ENCODE results near the gene CLCN6.

DNA sequence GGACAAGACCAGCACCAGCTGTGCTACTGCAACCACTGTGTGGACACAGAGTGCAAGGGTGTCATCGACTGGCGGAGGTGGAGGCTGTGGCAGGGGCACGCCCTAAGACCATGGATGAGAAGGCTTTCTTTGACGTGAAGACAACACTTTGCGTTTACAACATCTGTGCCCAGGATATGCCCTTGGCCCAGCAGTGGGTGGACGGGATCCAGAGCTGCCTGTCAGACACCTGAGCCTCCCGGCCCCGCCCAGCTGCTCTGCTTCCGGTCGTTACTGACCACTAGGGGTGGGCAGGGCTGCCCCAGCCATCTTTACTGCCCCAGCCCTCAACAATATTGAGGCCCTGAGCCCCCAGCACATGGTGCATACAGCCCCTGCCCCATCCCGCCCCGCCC lies 74.2 kb downstream of the CLCN6 start:
- TF ChIP-seq POLR2A (IDR thresholded peaks at IDR 0.05; ENCODE audit: low read length): no peak
- TF ChIP-seq, protein P1, sequence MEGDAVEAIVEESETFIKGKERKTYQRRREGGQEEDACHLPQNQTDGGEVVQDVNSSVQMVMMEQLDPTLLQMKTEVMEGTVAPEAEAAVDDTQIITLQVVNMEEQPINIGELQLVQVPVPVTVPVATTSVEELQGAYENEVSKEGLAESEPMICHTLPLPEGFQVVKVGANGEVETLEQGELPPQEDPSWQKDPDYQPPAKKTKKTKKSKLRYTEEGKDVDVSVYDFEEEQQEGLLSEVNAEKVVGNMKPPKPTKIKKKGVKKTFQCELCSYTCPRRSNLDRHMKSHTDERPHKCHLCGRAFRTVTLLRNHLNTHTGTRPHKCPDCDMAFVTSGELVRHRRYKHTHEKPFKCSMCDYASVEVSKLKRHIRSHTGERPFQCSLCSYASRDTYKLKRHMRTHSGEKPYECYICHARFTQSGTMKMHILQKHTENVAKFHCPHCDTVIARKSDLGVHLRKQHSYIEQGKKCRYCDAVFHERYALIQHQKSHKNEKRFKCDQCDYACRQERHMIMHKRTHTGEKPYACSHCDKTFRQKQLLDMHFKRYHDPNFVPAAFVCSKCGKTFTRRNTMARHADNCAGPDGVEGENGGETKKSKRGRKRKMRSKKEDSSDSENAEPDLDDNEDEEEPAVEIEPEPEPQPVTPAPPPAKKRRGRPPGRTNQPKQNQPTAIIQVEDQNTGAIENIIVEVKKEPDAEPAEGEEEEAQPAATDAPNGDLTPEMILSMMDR (IDR thresholded peaks at IDR 0.05): no peak
- no peak for TF ChIP-seq RFX5 (IDR thresholded peaks at IDR 0.05)
- no peak for TF ChIP-seq SMC3 (IDR thresholded peaks at IDR 0.05)
- TF ChIP-seq CEBPB (IDR thresholded peaks at IDR 0.05): no peak
- TF ChIP-seq ZFP36 (IDR thresholded peaks at IDR 0.05; ENCODE audit: borderline replicate concordance, partially characterized antibody): no peak
- no peak for TF ChIP-seq MAFK (IDR thresholded peaks at IDR 0.05; ENCODE audit: partially characterized antibody)
- TF ChIP-seq ZSCAN20 (CRISPR knock-in tag; IDR thresholded peaks at IDR 0.05): no peak
- TF ChIP-seq NPAS2 (CRISPR knock-in tag; IDR thresholded peaks at IDR 0.05; ENCODE audit: borderline replicate concordance): no peak
- TF ChIP-seq KDM5A (IDR thresholded peaks at IDR 0.05): no peak
- TF ChIP-seq, protein P2, sequence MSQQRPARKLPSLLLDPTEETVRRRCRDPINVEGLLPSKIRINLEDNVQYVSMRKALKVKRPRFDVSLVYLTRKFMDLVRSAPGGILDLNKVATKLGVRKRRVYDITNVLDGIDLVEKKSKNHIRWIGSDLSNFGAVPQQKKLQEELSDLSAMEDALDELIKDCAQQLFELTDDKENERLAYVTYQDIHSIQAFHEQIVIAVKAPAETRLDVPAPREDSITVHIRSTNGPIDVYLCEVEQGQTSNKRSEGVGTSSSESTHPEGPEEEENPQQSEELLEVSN (IDR thresholded peaks at IDR 0.05; ENCODE audit: borderline replicate concordance, low read depth): no peak
- TF ChIP-seq HDAC2 (IDR thresholded peaks at IDR 0.05): no peak
- no peak for TF ChIP-seq EP300 (IDR thresholded peaks at IDR 0.05)

Data from A549 (cell line).